Measurements from ENCODE around the gene EDEM2. TPM values are rescaled to one million over a fixed set of nuclear protein-coding genes. Genes with fewer than 3 reads are reported as not detected.

Gene EDEM2
- total and polyA plus RNA-seq, 2 of the 4 experiments (the other 2 are of a cell fraction): 19.0 to 27.4 TPM

DNA sequence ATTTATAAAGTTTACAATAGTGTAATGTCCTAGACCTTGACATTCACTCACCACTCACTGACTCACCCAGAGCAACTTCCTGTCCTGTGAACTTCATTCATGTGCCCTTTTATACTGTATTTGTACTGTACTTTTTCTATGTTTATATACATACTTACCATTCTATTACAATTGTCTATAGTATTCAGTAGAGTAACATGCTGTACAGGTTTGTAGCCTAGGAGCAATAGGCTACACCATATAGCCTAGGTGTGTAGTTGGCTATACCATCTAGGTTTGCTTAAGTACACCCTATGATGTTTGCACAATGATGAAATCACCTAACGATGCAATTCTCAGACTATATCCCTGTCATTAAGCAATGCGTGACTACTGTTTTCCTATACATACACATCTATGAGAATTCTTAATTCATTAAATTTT lies 17.5 kb downstream of the EDEM2 start:
- intact Hi-C loops (cut with micrococcal nuclease): no loop called here
- dilution Hi-C loops (cut with HindIII; ENCODE audit: low sequenced_read_pairs, unreplicated experiment): no loop called here
- no peak overlapping the region for H3K18ac ChIP-seq (ENCODE audit: low read depth, low read length)
- DNase-seq: peak; percentile 71
- no peaks in the 10 kb centered on the region for H3K27me3 ChIP-seq (ENCODE audit: control insufficient read depth, insufficient read depth, low read length)
- H2AK5ac ChIP-seq (ENCODE audit: low read depth, low read length): no peak overlapping the region
- no peak overlapping the region for H4K91ac ChIP-seq (ENCODE audit: insufficient read depth, low read depth, low read length)
- no CpG with 5 or more reads among the region's 2 CpGs for WGBS, 2 experiments (ENCODE audit: extremely low coverage in 2 of 2, insufficient read length in 1 of 2)
- H3K4ac ChIP-seq (ENCODE audit: low read depth, low read length): no peak overlapping the region; the same call in 1 of the 2 replicates
- no peaks in the 10 kb centered on the region for H3K9me3 ChIP-seq (ENCODE audit: control insufficient read depth, insufficient read depth, low read length)
- H3K23ac ChIP-seq (ENCODE audit: low read depth, low read length): no peak overlapping the region
- ChIA-PET CTCF (interaction anchor here (0.6 kb wide), 1 partner anchor 128 kb away, joined by 3 read pairs; no protein-coding TSS in a partner anchor), POLR2A (ENCODE audit: unreplicated experiment) (no interaction called here)
- no peak overlapping the region for H4K5ac ChIP-seq (ENCODE audit: low read depth, low read length)
- H3K36me3 ChIP-seq (ENCODE audit: control insufficient read depth, insufficient read depth, low read length): peaks cover 28% of the 10 kb centered on the region
- no peak overlapping the region for H3K27ac ChIP-seq (ENCODE audit: insufficient read depth, low read length)
- H4K20me1 ChIP-seq (ENCODE audit: insufficient read depth, low read length): no peaks in the 10 kb centered on the region; the same call in 1 of the 2 replicates
- peak overlapping the region; percentile 48; the same call in 1 of the 2 replicates for H2BK20ac ChIP-seq (ENCODE audit: low read depth, low read length)
- no peak overlapping the region for H3K56ac ChIP-seq (ENCODE audit: extremely low read depth, insufficient read depth, low read length)
- H2AK9ac ChIP-seq (replicated peaks; ENCODE audit: low read depth, low read length, poor library complexity): no peak overlapping the region
- no peak overlapping the region for H3K9ac ChIP-seq (ENCODE audit: low read depth, low read length)
- in situ Hi-C loops (cut with MboI; ENCODE audit: low sequenced_read_pairs): loop anchor here (25.0 kb wide), 1 partner anchor 308 kb away; the partner anchor contains the start of gene GDF5
- no peak overlapping the region for H2BK15ac ChIP-seq (ENCODE audit: low read depth, low read length)
- H2AFZ ChIP-seq (replicated peaks; ENCODE audit: low read length, poor library complexity): no peak overlapping the region
- H3K4me2 ChIP-seq (ENCODE audit: low read depth, low read length): no peak overlapping the region
- H3K4me1 ChIP-seq (ENCODE audit: control insufficient read depth, insufficient read depth, low read length): peaks cover 1% of the 10 kb centered on the region; the same call in 1 of the 2 replicates
- peak overlapping the region; percentile 67 for H2BK5ac ChIP-seq (ENCODE audit: low read depth, low read length, poor library complexity, severe bottlenecking)
- BruUV-seq (replicated peaks): no TSS peak
- peak; percentile 96 for ATAC-seq (ENCODE audit: low read depth)
- no peak overlapping the region for H3K4me3 ChIP-seq (ENCODE audit: insufficient read depth, low read depth, low read length)
- H3K79me1 ChIP-seq (ENCODE audit: low read depth in 1 of 2, low read length in 2 of 2): no peaks in the 10 kb centered on the region; a peak in 2 of 4 replicates
- H4K8ac ChIP-seq (ENCODE audit: low read depth in 2 of 2, low read length in 2 of 2): no peak overlapping the region
- 0 out of 2 replicates have a peak overlapping the region, but pooled peaks have one; percentile 68 for H3K14ac ChIP-seq (replicated peaks; ENCODE audit: low read depth, low read length)
- TF ChIP-seq POLR2A (IDR thresholded peaks at IDR 0.05; ENCODE audit: low read depth, low read length): no peak
- TF ChIP-seq MXI1 (IDR thresholded peaks at IDR 0.05; ENCODE audit: borderline replicate concordance, low read depth, low read length): no peak
- no peak for TF ChIP-seq BHLHE40 (IDR thresholded peaks at IDR 0.05; ENCODE audit: low read depth, low read length)
- TF ChIP-seq, protein P1, sequence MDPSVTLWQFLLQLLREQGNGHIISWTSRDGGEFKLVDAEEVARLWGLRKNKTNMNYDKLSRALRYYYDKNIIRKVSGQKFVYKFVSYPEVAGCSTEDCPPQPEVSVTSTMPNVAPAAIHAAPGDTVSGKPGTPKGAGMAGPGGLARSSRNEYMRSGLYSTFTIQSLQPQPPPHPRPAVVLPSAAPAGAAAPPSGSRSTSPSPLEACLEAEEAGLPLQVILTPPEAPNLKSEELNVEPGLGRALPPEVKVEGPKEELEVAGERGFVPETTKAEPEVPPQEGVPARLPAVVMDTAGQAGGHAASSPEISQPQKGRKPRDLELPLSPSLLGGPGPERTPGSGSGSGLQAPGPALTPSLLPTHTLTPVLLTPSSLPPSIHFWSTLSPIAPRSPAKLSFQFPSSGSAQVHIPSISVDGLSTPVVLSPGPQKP (IDR thresholded peaks at IDR 0.05; ENCODE audit: borderline replicate concordance, low read depth, low read length): no peak
- TF ChIP-seq RAD21 (IDR thresholded peaks at IDR 0.05; ENCODE audit: low read length): no peak
- TF ChIP-seq RFX5 (IDR thresholded peaks at IDR 0.05; ENCODE audit: low read depth, low read length): no peak
- TF ChIP-seq CEBPB (IDR thresholded peaks at IDR 0.05; ENCODE audit: low read depth, low read length): peak; percentile 75
- peak overlapping the region; percentile 74; the same call in 1 of the 2 replicates for H2BK120ac ChIP-seq (ENCODE audit: low read depth, low read length)
- peaks cover 10% of the 10 kb centered on the region for H3K9me1 ChIP-seq (ENCODE audit: insufficient read depth, low read length)

Measured in IMR-90 (cell line).